ENCODE data around the gene ZNF474. TPM values are rescaled to one million over a fixed set of nuclear protein-coding genes. Genes with fewer than 3 reads are reported as not detected.

The ZNF474 gene
- total RNA-seq, 2 experiments from 2014 or later: 0.28 TPM; not detected in 1

DNA sequence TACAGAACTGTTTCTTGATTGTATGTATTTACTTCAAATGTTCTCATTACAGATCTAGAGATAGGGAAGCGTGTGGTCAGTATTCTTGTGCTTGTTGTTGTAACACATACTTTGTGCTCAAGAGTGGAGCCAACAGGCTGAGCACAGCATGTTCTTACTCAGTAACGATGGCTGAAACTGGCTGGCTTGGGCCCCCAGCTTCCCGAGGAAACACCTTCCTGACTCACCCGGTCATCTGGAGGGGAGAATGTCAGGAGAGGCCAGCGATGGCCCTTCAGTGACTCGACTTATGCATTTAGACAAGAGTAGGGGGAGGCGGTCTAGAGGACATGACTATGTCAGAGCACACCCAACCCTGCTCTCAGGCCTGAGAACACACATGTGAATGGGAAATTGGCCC lies 25.6 kb downstream of the ZNF474 start:
- H3K27ac ChIP-seq (ENCODE audit: low read depth in 1 of 2, low read length in 2 of 2): no peak overlapping the region
- ATAC-seq (ENCODE audit: poor library complexity) (no peak), DNase-seq (no peak)
- H3K36me3 ChIP-seq (ENCODE audit: insufficient read depth, low read length): no peaks in the 10 kb centered on the region
- H3K27me3 ChIP-seq (ENCODE audit: control insufficient read depth in 1 of 2, insufficient read depth in 2 of 2, low read length in 2 of 2): no peaks in the 10 kb centered on the region
- no peaks in the 10 kb centered on the region for H3K9me3 ChIP-seq (ENCODE audit: control insufficient read depth in 1 of 2, insufficient read depth in 1 of 2, low read length in 2 of 2)
- Mint-ChIP-seq H3K9me3 (no peaks in the 10 kb centered on the region), H3K4me1 (ENCODE audit: low read depth) (peaks cover 17% of the 10 kb centered on the region), H3K36me3 (ENCODE audit: low read depth) (no peaks in the 10 kb centered on the region), H3K27ac (no peak overlapping the region), H3K27me3 (no peaks in the 10 kb centered on the region), H3K4me3 (no peak overlapping the region)
- intact Hi-C loops (cut with DNase I, micrococcal nuclease): no loop called here
- CTCF ChIA-PET: no interaction called here
- H3K4me1 ChIP-seq (ENCODE audit: insufficient read depth, low read length): peaks cover 6% of the 10 kb centered on the region
- POLR2A ChIA-PET: no interaction called here
- TF ChIP-seq, protein P1, sequence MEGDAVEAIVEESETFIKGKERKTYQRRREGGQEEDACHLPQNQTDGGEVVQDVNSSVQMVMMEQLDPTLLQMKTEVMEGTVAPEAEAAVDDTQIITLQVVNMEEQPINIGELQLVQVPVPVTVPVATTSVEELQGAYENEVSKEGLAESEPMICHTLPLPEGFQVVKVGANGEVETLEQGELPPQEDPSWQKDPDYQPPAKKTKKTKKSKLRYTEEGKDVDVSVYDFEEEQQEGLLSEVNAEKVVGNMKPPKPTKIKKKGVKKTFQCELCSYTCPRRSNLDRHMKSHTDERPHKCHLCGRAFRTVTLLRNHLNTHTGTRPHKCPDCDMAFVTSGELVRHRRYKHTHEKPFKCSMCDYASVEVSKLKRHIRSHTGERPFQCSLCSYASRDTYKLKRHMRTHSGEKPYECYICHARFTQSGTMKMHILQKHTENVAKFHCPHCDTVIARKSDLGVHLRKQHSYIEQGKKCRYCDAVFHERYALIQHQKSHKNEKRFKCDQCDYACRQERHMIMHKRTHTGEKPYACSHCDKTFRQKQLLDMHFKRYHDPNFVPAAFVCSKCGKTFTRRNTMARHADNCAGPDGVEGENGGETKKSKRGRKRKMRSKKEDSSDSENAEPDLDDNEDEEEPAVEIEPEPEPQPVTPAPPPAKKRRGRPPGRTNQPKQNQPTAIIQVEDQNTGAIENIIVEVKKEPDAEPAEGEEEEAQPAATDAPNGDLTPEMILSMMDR (IDR thresholded peaks at IDR 0.05): no peak
- no peak overlapping the region for H3K4me3 ChIP-seq (ENCODE audit: low read length)

DNA sequence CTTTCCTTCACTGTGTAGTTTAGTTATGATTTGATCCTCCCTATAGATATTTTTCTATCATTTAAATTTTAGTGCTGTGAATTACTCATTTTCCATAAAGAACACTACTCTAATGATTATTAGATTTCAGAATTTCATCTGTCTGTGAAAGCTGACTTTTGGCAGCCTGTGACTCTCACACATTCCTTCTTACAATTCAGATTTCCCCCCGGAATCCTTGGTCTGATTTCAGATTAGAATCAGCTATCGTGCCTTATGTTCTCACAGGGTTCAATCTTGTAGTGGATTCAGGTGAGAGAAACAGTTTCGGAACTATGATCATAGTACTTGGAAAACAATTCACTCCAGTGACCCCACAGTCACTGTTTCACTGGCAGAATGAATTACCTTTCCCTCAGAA lies 26.2 kb downstream of the ZNF474 start:
- TF ChIP-seq, protein P1 (IDR thresholded peaks at IDR 0.05): no peak
- intact Hi-C loops (cut with DNase I, micrococcal nuclease): no loop called here
- H3K4me3 ChIP-seq (ENCODE audit: low read length): no peak overlapping the region
- Mint-ChIP-seq H3K27me3 (no peaks in the 10 kb centered on the region), H3K36me3 (ENCODE audit: low read depth) (no peaks in the 10 kb centered on the region), H3K4me3 (no peak overlapping the region), H3K27ac (no peak overlapping the region), H3K9me3 (no peaks in the 10 kb centered on the region), H3K4me1 (ENCODE audit: low read depth) (peaks cover 17% of the 10 kb centered on the region)
- no peak overlapping the region for H3K27ac ChIP-seq (ENCODE audit: low read depth in 1 of 2, low read length in 2 of 2)
- ATAC-seq (ENCODE audit: poor library complexity): no peak
- H3K36me3 ChIP-seq (ENCODE audit: insufficient read depth, low read length): no peaks in the 10 kb centered on the region
- CTCF ChIA-PET: no interaction called here
- no peak for DNase-seq
- no peaks in the 10 kb centered on the region for H3K9me3 ChIP-seq (ENCODE audit: control insufficient read depth in 1 of 2, insufficient read depth in 1 of 2, low read length in 2 of 2)
- no peaks in the 10 kb centered on the region for H3K27me3 ChIP-seq (ENCODE audit: control insufficient read depth in 1 of 2, insufficient read depth in 2 of 2, low read length in 2 of 2)
- POLR2A ChIA-PET: no interaction called here
- peaks cover 6% of the 10 kb centered on the region for H3K4me1 ChIP-seq (ENCODE audit: insufficient read depth, low read length)

DNA sequence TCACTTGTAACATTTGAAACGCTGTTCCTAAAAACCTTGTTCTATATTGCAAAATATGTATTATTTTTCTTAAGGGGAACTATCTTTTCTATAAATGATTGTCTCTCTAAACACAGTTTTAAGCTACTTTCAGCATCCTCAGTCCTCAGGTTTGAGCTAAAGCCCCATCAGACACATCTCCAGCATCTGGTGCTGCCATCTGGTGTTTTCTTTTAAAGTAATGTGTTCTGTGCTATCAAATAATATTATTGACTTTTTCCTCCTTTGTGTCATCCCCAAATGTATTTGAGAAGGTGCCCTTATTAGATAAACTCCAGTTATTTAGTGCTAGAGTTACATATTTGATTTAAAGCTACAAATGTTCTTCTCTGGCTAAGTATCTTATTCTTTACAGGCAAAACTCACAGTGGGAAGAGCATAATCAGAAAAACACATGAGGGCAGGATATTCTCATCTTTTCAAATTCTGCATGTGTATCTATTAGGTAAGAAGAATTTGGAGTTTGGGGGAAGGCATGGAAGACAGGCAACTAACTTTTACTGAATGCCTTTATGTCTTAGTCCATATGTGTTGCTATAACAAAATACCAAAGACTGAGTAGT lies 27.5 kb downstream of the ZNF474 start:
- Histone ChIP-seq H3K36me3 (ENCODE audit: insufficient read depth, low read length) (no peaks in the 10 kb centered on the region), H3K4me3 (ENCODE audit: low read length) (no peak overlapping the region), H3K4me1 (ENCODE audit: insufficient read depth, low read length) (peaks cover 6% of the 10 kb centered on the region), H3K9me3 (ENCODE audit: control insufficient read depth in 1 of 2, insufficient read depth in 1 of 2, low read length in 2 of 2) (no peaks in the 10 kb centered on the region), H3K27me3 (ENCODE audit: control insufficient read depth in 1 of 2, insufficient read depth in 2 of 2, low read length in 2 of 2) (no peaks in the 10 kb centered on the region), H3K27ac (ENCODE audit: low read depth in 1 of 2, low read length in 2 of 2) (no peak overlapping the region)
- ATAC-seq (ENCODE audit: poor library complexity) (no peak), DNase-seq (peak in 2 of 14 experiments; percentile 11)
- H3K27me3 Mint-ChIP-seq: peaks cover 3% of the 10 kb centered on the region
- TF ChIP-seq, protein P1 (IDR thresholded peaks at IDR 0.05): no peak
- H3K4me3 Mint-ChIP-seq: no peak overlapping the region
- intact Hi-C loops (cut with DNase I, micrococcal nuclease): no loop called here
- no peaks in the 10 kb centered on the region for H3K36me3 Mint-ChIP-seq (ENCODE audit: low read depth)
- H3K4me1 Mint-ChIP-seq (ENCODE audit: low read depth): peaks cover 17% of the 10 kb centered on the region
- ChIA-PET CTCF (no interaction called here), POLR2A (no interaction called here)
- no peak overlapping the region for H3K27ac Mint-ChIP-seq
- no peaks in the 10 kb centered on the region for H3K9me3 Mint-ChIP-seq

Measured in CD4-positive, alpha-beta T cell (primary cell).